Right kidney (tissue), 1 donor: ENCODE data around the gene VAPA.

Experiments
- DNase-seq: peaks from one replicate; pipeline ENCODE4 v3.0.0-alpha.2; 2016

Gene VAPA

DNA sequence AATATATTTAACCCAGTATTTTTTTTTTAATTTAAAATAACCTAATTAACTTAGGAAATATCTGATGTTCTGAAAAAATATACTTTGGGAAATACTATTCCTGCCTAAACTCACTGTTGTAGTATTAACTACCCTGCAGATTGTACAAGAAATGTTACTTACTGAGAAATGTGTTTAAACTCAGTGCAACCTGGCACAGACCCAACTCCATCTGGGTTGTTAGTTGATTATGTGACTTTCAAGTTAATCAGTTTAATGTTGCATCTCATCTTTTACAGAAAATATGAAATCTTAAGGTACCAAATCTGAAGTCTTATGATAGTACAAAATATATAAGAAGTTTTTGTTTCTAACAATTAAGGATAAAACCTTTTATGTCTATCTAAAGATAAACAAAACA, 27.3 kb downstream of the VAPA start:
- DNase-seq = no peak

DNA sequence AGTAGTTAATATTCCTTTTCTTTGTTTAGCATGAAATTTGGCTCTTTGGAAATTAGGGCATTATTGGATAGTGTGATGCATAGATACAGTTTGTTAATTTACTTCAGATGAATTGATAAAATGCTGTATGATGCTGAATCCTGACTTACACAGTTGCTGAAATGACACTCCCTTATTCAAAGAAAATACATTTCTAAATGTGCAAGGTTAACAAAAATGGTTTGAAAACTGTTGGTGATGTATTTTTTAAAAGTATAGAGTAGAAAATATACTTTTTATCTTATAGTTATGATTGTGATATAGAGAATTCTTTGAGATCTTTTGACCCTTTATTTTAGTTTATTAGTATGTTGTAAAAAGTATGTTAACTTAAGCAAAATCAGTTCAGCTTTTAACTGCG, 27.8 kb downstream of the VAPA start:
- no peak for DNase-seq

DNA sequence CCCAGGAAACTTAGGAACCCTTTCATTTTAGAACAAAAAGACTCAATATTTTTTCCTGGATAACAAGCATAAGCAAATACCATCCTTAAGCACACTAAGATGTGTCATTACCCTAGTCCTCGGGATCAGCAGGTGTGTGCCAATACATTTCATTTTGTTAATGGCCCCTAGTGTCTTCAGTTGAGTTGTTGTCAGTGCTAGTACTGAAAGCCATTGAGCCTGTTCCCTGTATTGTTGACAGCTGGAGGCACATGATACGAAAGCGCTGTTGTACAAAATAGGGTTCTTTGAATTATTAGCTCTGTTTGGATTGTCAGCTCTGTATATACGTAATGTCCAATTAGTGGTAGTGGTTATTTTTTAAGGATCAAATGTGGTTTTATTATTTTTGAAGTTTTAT, 29.5 kb downstream of the VAPA start:
- no peak for DNase-seq

DNA sequence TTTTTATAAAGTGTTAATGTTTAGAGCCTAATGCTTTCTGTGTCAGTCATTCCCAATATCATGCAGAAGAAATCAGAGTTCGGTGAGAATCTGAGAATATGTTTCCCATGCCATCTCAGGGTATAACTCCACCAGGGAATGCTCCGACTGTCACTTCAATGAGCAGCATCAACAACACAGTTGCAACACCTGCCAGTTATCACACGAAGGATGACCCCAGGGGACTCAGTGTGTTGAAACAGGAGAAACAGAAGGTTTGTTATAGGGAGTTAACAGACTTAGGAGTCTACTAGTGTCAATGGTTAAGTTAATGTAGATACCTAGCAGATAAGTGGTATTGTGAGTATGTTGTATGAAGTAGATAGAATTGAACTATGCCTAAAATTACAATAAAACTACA, 31.0 kb downstream of the VAPA start:
- no peak for DNase-seq

DNA sequence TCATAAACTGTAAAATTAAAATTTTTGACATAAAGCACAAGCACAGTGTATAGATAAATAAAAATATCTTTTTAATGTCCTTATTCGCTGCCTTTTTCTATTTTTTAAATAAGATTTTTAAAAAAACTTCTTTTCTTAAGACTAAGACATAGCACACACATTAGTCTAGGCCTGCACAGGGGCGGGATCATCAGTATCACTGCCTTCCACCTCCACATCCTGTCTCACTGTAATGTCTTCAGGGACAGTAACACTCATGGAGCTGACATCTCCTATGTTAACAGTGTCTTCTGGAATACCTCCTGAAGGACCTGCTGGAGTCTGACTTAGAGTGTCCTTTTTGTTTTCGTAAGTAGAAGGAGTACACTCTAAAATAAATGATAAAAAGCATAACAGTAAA, 33.0 kb downstream of the VAPA start:
- no peak for DNase-seq

DNA sequence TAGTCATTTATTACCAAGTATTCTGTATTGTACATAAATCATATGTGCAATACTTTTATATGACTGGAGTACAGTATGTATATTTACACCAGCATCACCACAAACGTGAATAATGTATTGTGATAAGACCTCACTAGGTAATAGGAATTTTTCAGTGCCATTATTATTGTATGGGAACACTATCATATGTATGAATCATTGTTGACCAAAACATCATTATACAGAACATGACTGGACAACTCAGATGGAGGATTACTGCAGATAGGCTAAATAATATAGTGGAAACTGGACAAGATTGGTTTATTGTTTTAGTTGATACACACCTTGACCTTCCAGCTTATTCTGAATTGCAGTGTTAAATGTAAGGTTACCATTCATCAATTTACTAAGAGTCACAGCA, 33.4 kb downstream of the VAPA start:
- no peak for DNase-seq

DNA sequence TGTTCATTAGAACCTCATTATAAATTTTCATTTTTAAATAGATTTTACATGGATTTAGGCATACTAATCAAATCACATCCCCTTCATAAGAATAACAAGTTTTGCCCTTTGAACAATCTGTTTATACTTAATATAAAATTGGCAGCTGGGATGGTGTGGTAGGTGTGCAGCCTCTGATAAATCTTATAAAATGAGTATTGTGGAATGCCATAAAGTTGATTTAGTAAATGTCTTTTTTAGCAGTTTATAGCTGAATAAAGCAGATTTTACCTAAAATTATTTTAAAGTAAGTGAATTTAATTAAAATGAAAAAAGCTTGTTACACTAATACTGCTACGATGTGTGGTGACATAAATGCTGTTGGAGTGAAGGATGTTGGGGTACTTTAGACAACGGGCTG, 35.5 kb downstream of the VAPA start:
- DNase-seq = no peak

DNA sequence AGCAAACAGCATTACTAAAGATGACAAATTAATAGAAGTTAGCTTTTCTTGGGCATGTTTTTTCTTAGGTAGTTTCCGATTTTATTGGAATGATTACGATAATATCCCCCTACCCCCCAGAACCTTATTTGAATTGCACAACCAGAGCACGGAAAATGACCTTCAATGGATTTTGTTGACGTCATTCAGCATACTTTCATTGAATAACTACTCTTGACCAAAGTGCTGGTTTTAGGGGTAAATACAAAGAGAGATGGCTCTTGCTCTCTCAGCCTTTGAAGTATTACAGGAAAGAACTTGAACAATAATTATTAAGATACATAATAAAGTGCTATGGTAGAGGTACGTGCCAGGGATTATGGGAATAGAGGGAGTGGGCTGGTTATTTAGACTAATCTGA, 36.0 kb downstream of the VAPA start:
- DNase-seq = no peak

DNA sequence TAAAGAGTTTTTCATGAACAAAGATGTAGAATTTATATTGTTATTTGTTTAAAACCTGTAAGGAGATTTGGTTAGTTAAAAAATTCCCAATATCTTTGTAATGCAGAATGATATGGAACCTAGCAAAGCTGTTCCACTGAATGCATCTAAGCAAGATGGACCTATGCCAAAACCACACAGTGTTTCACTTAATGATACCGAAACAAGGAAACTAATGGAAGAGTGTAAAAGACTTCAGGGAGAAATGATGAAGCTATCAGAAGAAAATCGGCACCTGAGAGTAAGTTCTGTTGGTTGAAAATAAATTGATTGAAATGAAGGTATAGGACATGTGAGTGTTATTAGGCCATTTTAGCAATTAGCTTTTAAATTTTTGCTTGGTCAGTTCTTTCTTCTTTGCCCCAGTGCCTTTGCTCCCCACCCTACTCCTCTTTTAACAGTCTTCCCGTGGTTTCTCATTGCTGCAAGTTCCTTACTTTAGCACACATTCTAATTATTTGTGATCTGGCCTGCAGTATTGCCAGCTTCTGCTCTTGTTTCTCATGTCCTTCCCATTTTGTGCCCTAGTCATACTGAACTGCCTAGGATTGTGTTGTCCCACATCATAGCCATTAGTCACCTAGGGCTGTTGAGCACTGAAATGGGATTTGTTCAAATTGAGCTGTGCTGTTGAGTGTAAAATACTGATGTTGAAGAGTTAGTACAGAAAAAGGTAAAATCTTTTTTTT, 36.6 kb downstream of the VAPA start:
- DNase-seq = no peak

DNA sequence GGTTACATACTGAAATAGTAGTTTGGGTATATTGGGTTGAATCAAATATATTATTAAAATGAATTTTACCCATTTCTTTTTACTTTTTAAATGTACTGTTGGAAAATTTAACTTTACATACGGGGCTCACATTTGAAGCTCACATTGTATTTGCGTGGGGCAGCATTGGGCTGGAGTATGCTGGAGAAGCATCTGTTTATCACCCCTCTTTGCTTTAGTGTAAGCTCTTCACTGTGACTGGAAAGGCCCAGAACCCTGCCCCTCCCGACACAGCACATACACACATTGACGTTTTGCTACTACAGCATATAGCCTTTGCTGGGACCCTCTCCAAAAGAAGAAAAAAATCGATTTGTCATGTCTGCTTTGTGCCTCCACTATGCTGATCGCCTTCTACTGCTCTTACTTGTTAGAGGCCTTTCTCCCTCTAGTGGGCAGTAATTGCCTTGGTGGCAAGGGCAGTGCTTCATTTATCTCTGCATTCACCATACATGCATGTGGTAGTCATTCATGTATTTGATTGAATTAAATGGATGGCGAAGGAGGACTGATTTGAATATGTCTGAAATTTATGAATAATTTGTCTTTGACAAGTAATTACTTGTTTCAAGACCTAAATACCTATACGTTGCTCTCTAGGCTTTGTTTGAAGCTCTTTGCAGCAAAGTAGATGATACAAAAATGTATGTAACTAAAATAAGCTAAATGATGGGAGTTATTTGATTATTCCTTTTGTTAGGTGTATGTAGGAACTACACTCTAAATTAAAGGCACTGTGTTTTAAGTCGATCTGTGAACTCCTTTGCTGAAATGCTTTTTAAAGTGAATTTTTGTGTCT, 37.4 kb downstream of the VAPA start:
- no peak for DNase-seq

DNA sequence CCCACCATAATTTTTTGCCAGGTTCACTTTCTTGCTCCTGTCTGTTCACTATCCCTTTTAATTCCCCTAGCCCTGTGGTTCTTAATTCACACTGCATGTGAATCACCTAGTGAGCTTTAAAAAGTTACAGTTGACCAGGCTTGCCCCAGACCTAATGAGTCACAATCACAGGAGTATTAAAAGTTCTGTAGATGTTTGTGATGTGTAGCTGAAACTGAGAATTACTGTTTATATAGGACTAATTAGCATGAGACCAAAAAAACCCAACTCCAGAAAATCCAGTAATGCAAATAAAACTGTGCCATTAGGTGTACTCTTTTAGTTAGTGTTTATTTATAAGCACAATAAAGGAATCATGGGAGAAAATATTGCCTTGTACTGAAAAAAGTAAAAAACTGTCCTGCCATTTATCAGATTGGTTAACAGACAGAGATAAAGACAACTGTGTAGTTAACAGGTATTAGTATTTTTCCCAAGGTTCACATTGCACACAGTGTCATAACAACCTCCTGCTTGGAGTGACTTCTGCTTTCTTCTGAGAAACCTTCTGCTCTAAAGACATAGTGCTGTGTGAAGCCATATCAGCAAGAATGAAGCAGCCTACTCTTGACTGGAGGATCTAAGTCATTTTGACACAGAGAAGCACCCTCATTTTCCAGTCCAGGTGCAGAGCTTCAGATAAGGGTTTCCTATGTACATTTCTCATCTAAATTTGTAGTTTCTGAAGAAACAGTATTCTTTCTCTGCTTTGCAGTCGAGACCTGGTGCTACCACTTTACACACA, 39.0 kb downstream of the VAPA start:
- no peak for DNase-seq

DNA sequence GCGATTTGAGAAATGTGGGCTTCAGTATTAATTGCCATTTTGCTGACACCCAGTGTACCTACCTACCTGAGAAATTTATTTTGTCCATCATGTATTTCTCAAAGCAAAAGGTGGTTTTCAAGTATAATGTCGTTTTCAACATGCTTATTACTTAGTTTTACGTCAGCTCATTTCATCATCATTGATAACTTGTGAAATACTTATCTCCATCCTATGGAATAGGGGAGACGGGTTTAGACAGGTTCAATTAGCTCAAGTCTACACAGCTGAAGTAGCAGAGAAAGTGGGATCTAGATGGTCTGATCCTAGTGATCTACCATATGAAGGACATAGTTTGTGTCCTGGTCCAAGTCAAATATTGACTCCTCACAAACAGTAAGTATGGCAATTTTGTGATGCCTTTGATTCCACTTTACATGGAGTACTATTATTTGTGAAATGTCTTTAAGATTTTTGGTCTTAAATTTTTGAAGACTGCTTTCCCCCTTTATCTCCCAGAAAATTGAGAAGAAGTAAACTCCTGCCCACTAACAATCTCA, 45.1 kb downstream of the VAPA start:
- no peak for DNase-seq

DNA sequence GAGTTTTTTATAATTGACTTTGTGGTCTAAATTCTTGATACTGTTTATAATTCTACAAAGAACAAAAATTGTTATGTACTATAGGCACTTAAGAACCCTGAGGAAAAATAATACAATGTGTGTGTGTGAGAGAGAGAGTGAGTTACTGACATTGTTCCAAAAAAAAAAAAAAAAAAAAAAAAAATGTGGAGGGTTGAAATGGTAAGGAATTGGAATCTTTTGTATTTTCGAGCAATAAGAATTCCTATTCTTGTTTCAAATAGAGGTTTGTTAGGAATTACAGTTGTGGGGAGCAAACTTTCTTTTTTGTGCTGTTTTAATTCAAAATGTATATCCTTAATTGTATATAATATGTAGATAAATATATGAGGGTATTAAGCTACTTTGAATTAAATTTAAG, 45.7 kb downstream of the VAPA start:
- no peak for DNase-seq

DNA sequence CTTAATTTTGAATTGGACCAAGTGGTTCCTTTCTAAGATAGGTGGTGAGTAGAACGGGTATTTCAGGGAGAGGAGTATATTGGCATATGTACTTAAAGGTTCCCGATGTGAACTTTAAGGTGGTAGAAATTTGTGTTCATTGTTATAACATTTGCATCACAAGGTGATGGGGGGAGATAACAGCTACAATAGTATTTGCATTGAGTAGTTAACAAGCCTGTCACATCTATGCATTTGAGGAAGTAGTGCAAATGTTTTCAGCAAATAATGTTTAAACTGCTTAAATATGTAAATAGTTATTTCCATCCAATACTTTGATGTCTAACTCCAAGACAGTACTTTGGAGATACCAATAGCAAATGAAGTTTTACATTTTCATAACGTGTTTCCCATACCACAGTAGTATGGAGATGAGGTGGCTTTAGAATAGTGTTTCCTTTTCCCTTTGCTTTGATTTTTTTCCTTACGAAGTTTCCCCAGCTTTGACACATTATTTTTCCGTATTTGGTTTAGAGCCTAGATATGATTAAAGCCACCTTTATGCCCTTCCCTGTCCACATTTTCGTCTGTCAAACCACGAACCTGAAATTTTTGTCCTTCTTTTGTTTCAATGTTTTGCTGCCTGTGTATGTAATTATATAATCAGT, 46.6 kb downstream of the VAPA start:
- no peak for DNase-seq

DNA sequence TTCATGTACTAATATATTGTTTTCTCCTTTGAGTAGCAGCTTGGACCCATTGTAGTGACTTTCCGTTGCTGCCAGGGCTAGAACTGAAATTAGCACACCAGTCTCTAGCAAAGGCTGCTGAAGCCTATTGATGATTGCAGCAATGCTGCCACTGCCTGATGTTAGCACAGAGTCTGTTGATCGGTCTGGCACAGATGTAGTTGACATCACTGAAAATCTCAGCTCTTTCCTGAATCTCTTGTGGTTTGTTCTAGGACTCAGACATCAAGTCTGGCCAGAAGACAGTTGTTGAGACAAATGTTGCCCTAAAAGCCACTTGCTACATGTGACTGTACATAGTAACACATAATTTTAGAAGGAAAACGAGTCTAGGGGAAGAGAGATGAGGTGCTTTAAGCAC, 47.2 kb downstream of the VAPA start:
- DNase-seq = no peak

DNA sequence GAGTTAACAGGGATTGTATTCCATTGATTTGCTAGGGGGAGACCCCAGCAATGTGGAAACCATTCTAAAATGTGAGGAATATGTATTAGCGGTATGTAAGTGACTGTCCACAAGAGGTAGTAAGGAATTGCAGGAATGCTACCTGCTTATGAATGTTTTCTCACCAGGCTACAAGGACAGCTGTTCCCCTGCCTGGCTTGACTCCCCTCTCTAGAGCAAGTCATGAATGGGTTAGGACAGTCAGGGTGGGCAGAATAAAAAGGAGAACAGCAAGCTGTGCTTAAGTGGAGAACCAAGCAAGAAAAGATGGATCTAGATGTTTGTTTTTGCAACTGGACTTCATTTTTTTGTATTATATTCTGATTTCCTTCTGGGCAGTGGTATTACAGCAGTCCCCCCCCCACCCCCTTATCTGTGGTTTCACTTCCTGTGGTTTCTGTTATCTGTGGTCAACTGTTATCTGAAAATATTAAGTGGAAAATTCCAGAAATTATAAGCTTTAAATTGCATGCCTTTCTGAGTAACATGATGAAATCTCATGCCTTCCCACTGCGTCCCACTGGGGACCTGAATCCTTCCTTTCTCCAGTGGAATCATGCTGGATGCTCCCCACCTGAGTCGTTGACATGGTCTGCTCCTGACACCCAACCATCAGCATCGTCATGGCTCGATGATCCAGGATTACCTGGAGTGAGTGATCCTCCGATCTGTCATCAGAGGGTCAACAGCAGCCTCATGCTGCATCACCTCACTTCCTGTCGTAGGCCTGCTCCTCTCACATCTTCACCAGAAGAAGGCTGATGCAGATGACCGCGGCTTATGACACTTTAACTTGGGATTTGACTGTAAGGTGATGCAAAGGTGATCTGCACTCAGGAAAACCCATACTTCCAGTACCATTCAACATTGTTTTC, 52.2 kb downstream of the VAPA start:
- DNase-seq = no peak

DNA sequence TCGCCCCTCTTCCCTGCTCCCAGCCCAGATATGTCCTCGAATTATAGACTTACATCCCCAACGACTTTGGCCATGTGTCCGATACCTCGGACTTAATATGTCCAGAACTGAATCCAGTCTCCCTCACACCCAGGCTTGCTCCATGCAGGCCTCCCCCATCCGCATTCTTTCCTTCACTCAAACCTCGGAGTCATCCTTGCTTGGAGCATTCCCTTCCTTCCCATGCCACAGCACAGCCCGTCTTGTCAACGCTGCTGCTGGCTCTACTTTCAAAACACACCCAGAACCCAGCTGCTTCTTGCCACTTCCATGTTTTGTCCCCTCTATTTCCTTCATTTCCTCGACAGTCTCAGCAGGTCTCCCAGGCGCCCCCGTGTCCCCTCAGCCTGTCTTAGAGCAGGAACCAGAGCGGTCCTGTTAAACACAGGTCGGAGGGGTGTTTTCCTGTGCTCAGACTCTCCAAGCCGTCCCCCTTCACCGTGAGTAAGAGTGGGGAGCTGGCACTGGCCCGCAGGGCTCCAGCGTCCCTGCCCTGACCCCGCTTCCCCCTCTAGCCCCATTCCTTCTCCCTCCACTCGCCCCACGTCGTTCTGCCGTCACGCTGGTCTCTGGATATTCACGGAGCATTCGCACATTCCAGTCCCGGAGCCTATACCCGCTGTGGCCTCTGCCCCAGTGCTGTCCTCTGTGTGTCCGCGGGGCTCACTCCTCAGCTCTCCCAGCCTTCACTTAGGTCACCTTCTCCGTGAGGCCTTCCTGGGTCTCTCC, 54.4 kb downstream of the VAPA start:
- no peak for DNase-seq

DNA sequence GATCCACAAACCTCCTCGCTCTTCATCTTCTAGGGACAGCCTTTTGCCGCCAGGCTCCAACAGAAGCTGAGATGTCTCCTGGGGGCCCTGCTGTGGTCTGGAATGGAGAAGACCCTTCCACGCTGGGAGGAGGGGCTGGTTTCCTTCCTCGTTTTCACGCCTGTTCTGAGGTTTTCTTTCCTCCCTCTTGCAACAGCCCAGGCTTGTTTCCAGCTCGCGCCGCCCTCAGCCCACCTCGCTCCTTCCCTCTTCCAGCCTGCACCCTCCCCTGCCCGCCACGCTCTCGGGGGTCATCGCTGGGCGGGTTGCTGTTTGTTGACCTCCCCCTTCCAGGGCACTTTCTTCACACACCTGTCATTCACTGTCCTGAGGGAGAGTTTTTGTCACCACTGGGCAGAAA, 55.4 kb downstream of the VAPA start:
- DNase-seq = no peak

DNA sequence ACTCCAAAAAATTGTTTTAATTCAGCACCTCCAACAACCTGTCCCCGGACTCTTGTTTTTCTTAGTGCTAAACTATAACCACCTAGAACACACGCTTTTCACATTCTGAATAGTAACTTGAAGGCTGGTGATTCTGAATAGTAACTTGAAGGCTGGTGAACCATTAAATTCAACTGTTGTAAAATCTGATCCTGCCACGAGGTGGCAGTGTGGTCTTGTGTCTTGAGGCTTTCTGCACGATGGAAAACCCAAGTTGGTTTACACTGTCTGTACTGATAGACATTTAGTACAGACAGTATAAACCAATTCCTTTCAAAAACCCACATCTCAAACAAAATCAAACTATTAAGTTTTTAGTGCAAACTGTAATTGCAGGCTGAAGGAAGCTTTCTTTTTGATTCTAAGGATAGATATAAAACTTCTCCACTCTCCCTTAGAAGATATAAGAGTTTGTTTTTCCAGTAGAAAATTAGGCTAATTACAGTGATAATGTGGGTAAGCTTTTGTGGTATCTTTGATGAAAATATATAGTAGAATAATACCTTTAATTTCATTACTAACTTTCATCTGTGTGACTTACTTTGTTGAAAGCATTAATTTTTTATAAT, 57.6 kb downstream of the VAPA start:
- DNase-seq = peak; percentile 57

DNA sequence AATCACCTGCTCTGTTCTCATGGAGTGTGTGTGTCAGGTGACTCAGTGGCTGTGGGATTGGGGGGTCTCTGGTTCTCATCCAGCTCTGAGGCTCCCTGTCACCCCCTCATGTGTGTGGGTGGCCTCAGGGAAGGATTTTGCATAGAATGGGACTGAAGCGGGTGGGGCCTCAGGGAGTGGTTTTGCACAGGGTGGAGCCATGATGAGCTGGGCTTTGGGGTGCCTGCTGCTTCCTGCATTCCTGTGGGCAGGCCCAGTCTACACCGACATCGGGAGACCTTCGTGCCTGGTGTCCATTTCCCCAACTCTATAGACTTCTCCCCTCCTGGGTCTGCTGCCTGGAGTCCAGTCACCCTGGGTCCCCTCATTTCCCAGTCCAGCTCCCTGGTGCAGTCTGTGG, 59.7 kb downstream of the VAPA start:
- no peak for DNase-seq
